H1 (cell line): Measurements from ENCODE around the gene ACTL6A. TPM values are rescaled to one million over a fixed set of nuclear protein-coding genes. Genes with fewer than 3 reads are reported as not detected.
A peak's percentile ranks its signal among the peaks of the same experiment; 100 is the strongest.

Experiments
- CTCF ChIA-PET: fragments of 300-600 bp; sonication (Branson Sonifier 250); formaldehyde crosslinking; loops from one replicate; lab custom pipeline; 2021; ENCODE audit not compliant: partially characterized antibody; lab: Charles Lee
- POLR2A ChIA-PET: fragments of 300-600 bp; sonication (Branson Sonifier 250); formaldehyde crosslinking; loops from one replicate; lab custom pipeline; 2021; ENCODE audit warnings: inconsistent platforms; ENCODE audit not compliant: partially characterized antibody; lab: Charles Lee
- DNase-seq, 2 experiments: peaks; one replicate each; pipeline versions ENCODE4 v3.0.0 to v3.0.0-alpha.2; 2010 to 2022; ENCODE audit warnings: low spot score in 2 of 2, low read depth in 1 of 2, mixed read lengths in 1 of 2
- FAIRE-seq: peaks from 2 replicates; lab custom pipeline; 2011; peaks lifted over from hg19 to GRCh38; lab: Jason Lieb, UNC
- H2AFZ ChIP-seq: 2 replicates; pipeline ENCODE4 v1.8.1; 2012; ENCODE audit warnings: low read length, inconsistent platforms
- H2AK5ac ChIP-seq: 2 replicates; pipeline ENCODE4 v1.6.1; 2013; ENCODE audit warnings: low read depth, low read length
- H2BK120ac ChIP-seq: replicated peaks from 2 replicates; pipeline ENCODE3; 2013; ENCODE audit warnings: low read depth, low read length, inconsistent platforms
- H2BK12ac ChIP-seq: 2 replicates; pipeline ENCODE4 v1.6.1; 2013; ENCODE audit warnings: low read depth, low read length
- H2BK15ac ChIP-seq: 2 replicates; pipeline ENCODE4 v1.6.1; 2013; ENCODE audit warnings: low read length
- H2BK20ac ChIP-seq: 2 replicates; pipeline ENCODE4 v1.6.1; 2013; ENCODE audit warnings: low read length
- H2BK5ac ChIP-seq: 2 replicates; pipeline ENCODE4 v1.6.1; 2013; ENCODE audit warnings: low read depth, low read length
- H3K14ac ChIP-seq: 2 replicates; pipeline ENCODE4 v1.6.1; 2013; ENCODE audit warnings: inconsistent platforms; ENCODE audit not compliant: insufficient read length
- H3K18ac ChIP-seq: 2 replicates; pipeline ENCODE4 v1.6.1; 2013; ENCODE audit warnings: low read length; ENCODE audit errors: extremely low read depth
- H3K23ac ChIP-seq: 2 replicates; pipeline ENCODE4 v1.6.1; 2013; ENCODE audit warnings: inconsistent platforms; ENCODE audit not compliant: insufficient read length
- H3K23me2 ChIP-seq: 2 replicates; pipeline ENCODE4 v1.6.1; 2013; ENCODE audit warnings: low read depth, low read length
- H3K27ac ChIP-seq: 2 replicates; pipeline ENCODE4 v1.6.1; 2011; ENCODE audit warnings: low read depth, low read length, inconsistent platforms
- H3K27me3 ChIP-seq, 4 experiments: replicated peaks in 1 of 4; 1 replicate in 1 of 4; 2 replicates in 3 of 4; pipeline versions ENCODE4 v1.6.1 to v1.8.1; 2011 to 2013; ENCODE audit warnings: low read length in 3 of 4, mild to moderate bottlenecking in 3 of 4, inconsistent platforms in 2 of 4, mixed read lengths in 2 of 4, moderate library complexity in 1 of 4; ENCODE audit not compliant: control insufficient read depth in 3 of 4, insufficient read depth in 3 of 4; ENCODE audit errors: extremely low read depth in 1 of 4
- H3K36me3 ChIP-seq, 4 experiments: 2 replicates each; pipeline versions ENCODE4 v1.6.1 to v1.8.1; 2011 to 2013; ENCODE audit warnings: mild to moderate bottlenecking in 4 of 4, low read length in 3 of 4, moderate library complexity in 2 of 4, control low read depth in 1 of 4, inconsistent platforms in 1 of 4; ENCODE audit not compliant: insufficient read depth in 4 of 4, control insufficient read depth in 2 of 4
- H3K4ac ChIP-seq: replicated peaks from 2 replicates; pipeline ENCODE3; 2013; ENCODE audit warnings: low read length, low read depth, mixed read lengths, inconsistent platforms; ENCODE audit not compliant: insufficient read length
- H3K4me1 ChIP-seq, 4 experiments: replicated peaks in 1 of 4; 1 replicate in 1 of 4; 2 replicates in 3 of 4; pipeline versions ENCODE4 v1.6.1 to v1.8.1; 2011 to 2013; ENCODE audit warnings: low read length in 3 of 4, inconsistent platforms in 2 of 4, mixed read lengths in 1 of 4; ENCODE audit not compliant: insufficient read depth in 4 of 4, control insufficient read depth in 3 of 4
- H3K4me2 ChIP-seq, 2 experiments: 2 replicates each; pipeline versions ENCODE4 v1.6.1 to v1.8.1; 2011 to 2013; ENCODE audit warnings: low read depth in 2 of 2, low read length in 2 of 2, control low read depth in 1 of 2, inconsistent platforms in 1 of 2, mild to moderate bottlenecking in 1 of 2; ENCODE audit not compliant: insufficient read depth in 1 of 2
- H3K4me3 ChIP-seq, 4 experiments: fragments of 200-600, 300-600 bp in 1 of 4; sonication (generic), shearing (Covaris generic), sonication (Bioruptor Twin) in 1 of 4; 2 replicates each; pipeline versions ENCODE4 v1.5.1 to v1.8.1; 2011 to 2016; ENCODE audit warnings: low read length in 4 of 4, low read depth in 3 of 4, control low read depth in 2 of 4, inconsistent platforms in 2 of 4, mild to moderate bottlenecking in 2 of 4, mixed read lengths in 1 of 4, moderate library complexity in 1 of 4; ENCODE audit not compliant: insufficient read depth in 2 of 4; ENCODE audit errors: extremely low read depth in 1 of 4
- H3K56ac ChIP-seq: replicated peaks from 2 replicates; pipeline ENCODE3; 2013; ENCODE audit warnings: low read depth, mild to moderate bottlenecking, mixed read lengths, low read length, inconsistent platforms; ENCODE audit not compliant: insufficient read length
- H3K79me1 ChIP-seq: 2 replicates; pipeline ENCODE4 v1.6.1; 2013; ENCODE audit warnings: low read depth, low read length, control low read depth
- H3K79me2 ChIP-seq, 2 experiments: 2 replicates each; pipeline versions ENCODE4 v1.6.1 to v1.8.1; 2012 to 2013; ENCODE audit warnings: low read length in 2 of 2, mild to moderate bottlenecking in 2 of 2, inconsistent platforms in 1 of 2; ENCODE audit not compliant: insufficient read depth in 2 of 2, control insufficient read depth in 1 of 2
- H3K9ac ChIP-seq, 4 experiments: replicated peaks in 1 of 4; 1 replicate in 1 of 4; 2 replicates in 3 of 4; pipeline versions ENCODE4 v1.6.1 to v1.8.1; 2011 to 2013; ENCODE audit warnings: low read depth in 3 of 4, low read length in 3 of 4, control low read depth in 2 of 4, mild to moderate bottlenecking in 2 of 4, moderate library complexity in 2 of 4, inconsistent platforms in 1 of 4; ENCODE audit errors: extremely low read depth in 1 of 4
- H3K9me3 ChIP-seq, 2 experiments: 2 replicates each; pipeline versions ENCODE4 v1.6.1 to v1.8.1; 2012 to 2013; ENCODE audit warnings: mild to moderate bottlenecking in 2 of 2, moderate library complexity in 2 of 2, control low read depth in 1 of 2, inconsistent platforms in 1 of 2, low read depth in 1 of 2, low read length in 1 of 2, mixed read lengths in 1 of 2; ENCODE audit not compliant: insufficient read depth in 2 of 2
- H4K20me1 ChIP-seq, 2 experiments: replicated peaks in 1 of 2; 2 replicates each; pipeline versions ENCODE3 to v1.8.1; 2011 to 2013; ENCODE audit warnings: inconsistent platforms in 2 of 2, low read length in 2 of 2, mild to moderate bottlenecking in 1 of 2; ENCODE audit not compliant: insufficient read depth in 2 of 2, control insufficient read depth in 1 of 2
- H4K5ac ChIP-seq: 2 replicates; pipeline ENCODE4 v1.6.1; 2013; ENCODE audit warnings: low read length, low read depth, mixed read lengths, inconsistent platforms; ENCODE audit not compliant: insufficient read length
- H4K8ac ChIP-seq: 2 replicates; pipeline ENCODE4 v1.8.0; 2013; ENCODE audit warnings: mild to moderate bottlenecking, moderate library complexity, low read length, inconsistent platforms; ENCODE audit not compliant: insufficient read depth; ENCODE audit errors: extremely low read depth
- H4K91ac ChIP-seq: replicated peaks from 2 replicates; pipeline ENCODE3; 2013; ENCODE audit warnings: low read length, mixed read lengths, inconsistent platforms; ENCODE audit not compliant: insufficient read length
- CBX8 ChIP-seq: fragments of 300-800, 300-1000 bp; sonication (generic); IDR thresholded peaks from 2 replicates; pipeline ENCODE4 v1.7.1; 2016; ENCODE audit warnings: low read depth, low read length, borderline replicate concordance
- CREB1 ChIP-seq: IDR thresholded peaks from 2 replicates; pipeline ENCODE4 v1.6.1; 2012; ENCODE audit warnings: inconsistent platforms
- WGBS, 2 experiments: shearing (Covaris generic) in 1 of 2; methylation state at CpG; one replicate each; pipeline versions ENCODE4 v1.1.6 to v1.1.7; 2013 to 2015; ENCODE audit warnings: low lambda C conversion rate in 2 of 2, mixed read lengths in 2 of 2, inconsistent platforms in 1 of 2, low coverage in 1 of 2, missing lambda C conversion rate in 1 of 2; ENCODE audit not compliant: insufficient replicate concordance in 2 of 2, insufficient coverage in 1 of 2, insufficient read length in 1 of 2; ENCODE audit errors: extremely low coverage in 1 of 2, missing lambda C conversion rate in 1 of 2; 5-methylcytosine and 5-hydroxymethylcytosine counted together
- polyA plus RNA-seq, 7 experiments: library from polyadenylated mRNA; depleted of rRNA in 3 of 7; stranded (reverse) in 5 of 7; unstranded in 2 of 7; fragments of >200 nt in 5 of 7; fragments of 200-250 nt in 2 of 7; gene quantifications; 1 replicate in 5 of 7; 2 replicates in 1 of 7; 4 replicates in 1 of 7; pipeline versions ENCODE4 v1.2.1 to v1.2.3, GENCODE V29; 2011 to 2013; ENCODE audit warnings: missing spikeins in 2 of 7, mixed read lengths in 2 of 7
- total RNA-seq: library from RNA; stranded (reverse); fragmentation: NEBNext Ultra II Directional; extraction: Animal tissue kit (Norgen Biotek cat#: 25700); gene quantifications from 2 replicates; pipeline ENCODE4 v1.2.1, GENCODE V29; 2021

Gene ACTL6A
- total and polyA plus RNA-seq, 2 of the 8 experiments (the other 6 are each of a cell fraction or from before 2014, with no cell fraction given) = 76.9 to 99.5 TPM

- CTCF ChIA-PET = interaction anchor here (0.6 to 1.3 kb wide), 3 partner anchors 9 to 158 kb away, joined by 3 to 5 read pairs (median 5); no protein-coding TSS in a partner anchor
- Histone ChIP-seq H3K36me3 (peaks cover 6 to 45% (median 25%) of the 10 kb centered on the region in 4 experiments), H3K18ac (no peak overlapping the region)
Measured at GRCh38 chr3:179603321-179603720, 40.6 kb downstream of the ACTL6A start.

More at GRCh38 chr3:179603321-179603720, 40.6 kb downstream of the ACTL6A start:
- H2BK120ac ChIP-seq = no peak overlapping the region
- FAIRE-seq = no peak
- H4K5ac ChIP-seq = no peak overlapping the region
- H2BK15ac ChIP-seq = no peak overlapping the region
- no peaks in the 10 kb centered on the region for H3K4me1 ChIP-seq
- peaks cover 4% of the 10 kb centered on the region for H3K23me2 ChIP-seq
- no peak overlapping the region for H3K9ac ChIP-seq
- peak overlapping the region in 3 of 4 experiments; percentile 81 to 98 (median 98); a peak in 4 of 8 replicates for H3K4me3 ChIP-seq
- POLR2A ChIA-PET = interaction anchor here (0.6 to 1.5 kb wide), 6 partner anchors 9 to 42 kb away, joined by 3 to 6 read pairs (median 3); partner anchors contain the start of gene ACTL6A
- H3K79me2 ChIP-seq = peaks cover 0 to 44% of the 10 kb centered on the region in 2 experiments; a peak in 2 of 4 replicates
- no peak overlapping the region for H2BK12ac ChIP-seq
- H2AK5ac ChIP-seq = no peak overlapping the region
- no peak overlapping the region for H3K56ac ChIP-seq
- H4K20me1 ChIP-seq = no peaks in the 10 kb centered on the region
- H3K4me2 ChIP-seq = peak overlapping the region; percentile 60 to 79; a peak in 3 of 4 replicates
- WGBS, 2 experiments = 86% methylated on average over 4 of the region's 4 CpGs; no CpG with 5 or more reads in 1 of the 2 experiments
- no peak overlapping the region for H3K27ac ChIP-seq
- H2BK5ac ChIP-seq = no peak overlapping the region
- H3K4ac ChIP-seq = no peak overlapping the region
- H2AFZ ChIP-seq = no peak overlapping the region
- H2BK20ac ChIP-seq = no peak overlapping the region
- no peaks in the 10 kb centered on the region for H3K9me3 ChIP-seq
- H3K79me1 ChIP-seq = no peaks in the 10 kb centered on the region
- H3K23ac ChIP-seq = no peak overlapping the region
- no peak for DNase-seq
- H4K8ac ChIP-seq = no peak overlapping the region
- no peak overlapping the region for H3K14ac ChIP-seq
- no peak overlapping the region for H4K91ac ChIP-seq
- H3K27me3 ChIP-seq = no peaks in the 10 kb centered on the region
- TF ChIP-seq CBX8 (no peak), CREB1 (no peak)
